Naive thymus-derived CD4-positive, alpha-beta T cell (primary cell): ENCODE measurements around the gene GPR156. TPM values are rescaled to one million over a fixed set of nuclear protein-coding genes. Genes with fewer than 3 reads are reported as not detected.
A peak's percentile ranks its signal among the peaks of the same experiment; 100 is the strongest.

Experiments used
- ATAC-seq: fragments of 150-1000 bp; cut with Tn5 transposase; 2 replicates; pipeline ENCODE4 v1.10.0; 2021; ENCODE audit warnings: mild to moderate bottlenecking, moderate library complexity
- CTCF ChIA-PET: fragments of 350-600 bp; sonication (Branson Sonifier 250); formaldehyde crosslinking; loops from one replicate; lab custom pipeline; 2021; ENCODE audit warnings: antibody characterized with exemption; lab: Charles Lee
- POLR2A ChIA-PET: fragments of 350-600 bp; sonication (Branson Sonifier 250); formaldehyde crosslinking; loops from one replicate; lab custom pipeline; 2021; ENCODE audit warnings: antibody characterized with exemption, inconsistent platforms; lab: Charles Lee
- DNase-seq, 9 donors: peaks; one replicate each; pipeline versions ENCODE4 v3.0.0 to v3.0.0-alpha.2; 2020 to 2022; ENCODE audit warnings: mixed read lengths in 1 of 9
- H3K27ac ChIP-seq: one replicate; pipeline ENCODE4 v1.7.0; 2013; ENCODE audit warnings: mild to moderate bottlenecking, low read depth, low read length, moderate library complexity
- H3K27me3 ChIP-seq, 2 donors: one replicate each; pipeline ENCODE4 v1.7.0; 2013; ENCODE audit warnings: low read length in 2 of 2, mild to moderate bottlenecking in 2 of 2, moderate library complexity in 2 of 2; ENCODE audit not compliant: control insufficient read depth in 2 of 2, insufficient read depth in 2 of 2
- H3K36me3 ChIP-seq, 3 experiments: 1 replicate in 2 of 3; 2 replicates in 1 of 3; pipeline ENCODE4 v1.7.0; 2013; ENCODE audit warnings: low read length in 3 of 3, mild to moderate bottlenecking in 3 of 3, moderate library complexity in 1 of 3; ENCODE audit not compliant: insufficient read depth in 3 of 3, control insufficient read depth in 2 of 3
- H3K4me1 ChIP-seq, 2 donors: one replicate each; pipeline ENCODE4 v1.7.0; 2013; ENCODE audit warnings: low read length in 2 of 2, mild to moderate bottlenecking in 2 of 2, moderate library complexity in 1 of 2; ENCODE audit not compliant: control insufficient read depth in 2 of 2, insufficient read depth in 2 of 2
- H3K4me3 ChIP-seq: 2 replicates; pipeline ENCODE4 v1.7.0; 2013; ENCODE audit warnings: mild to moderate bottlenecking, low read length
- H3K9me3 ChIP-seq, 3 experiments: 1 replicate in 2 of 3; 2 replicates in 1 of 3; pipeline ENCODE4 v1.7.0; 2013; ENCODE audit warnings: low read length in 3 of 3; ENCODE audit not compliant: control insufficient read depth in 2 of 3
- H3K27ac Mint-ChIP-seq, 9 donors: one replicate each; pipeline ENCODE4 v1.8.0; 2020 to 2022; ENCODE audit warnings: mixed read lengths in 9 of 9, mild to moderate bottlenecking in 8 of 9, moderate library complexity in 5 of 9, inconsistent platforms in 2 of 9
- H3K27me3 Mint-ChIP-seq, 5 donors: one replicate each; pipeline ENCODE4 v1.8.0; 2021 to 2022; ENCODE audit warnings: mixed read lengths in 5 of 5, mild to moderate bottlenecking in 1 of 5
- H3K36me3 Mint-ChIP-seq, 5 donors: one replicate each; pipeline ENCODE4 v1.8.0; 2020 to 2022; ENCODE audit warnings: mixed read lengths in 5 of 5, mild to moderate bottlenecking in 3 of 5, inconsistent platforms in 1 of 5
- H3K4me1 Mint-ChIP-seq, 7 donors: one replicate each; pipeline ENCODE4 v1.8.0; 2020 to 2022; ENCODE audit warnings: mixed read lengths in 7 of 7, mild to moderate bottlenecking in 3 of 7, inconsistent platforms in 1 of 7
- H3K4me3 Mint-ChIP-seq, 10 donors: one replicate each; pipeline ENCODE4 v1.8.0; 2020 to 2022; ENCODE audit warnings: mild to moderate bottlenecking in 10 of 10, mixed read lengths in 10 of 10, moderate library complexity in 6 of 10, inconsistent platforms in 2 of 10
- H3K9me3 Mint-ChIP-seq, 11 donors: one replicate each; pipeline ENCODE4 v1.8.0; 2020 to 2022; ENCODE audit warnings: mixed read lengths in 11 of 11, mild to moderate bottlenecking in 4 of 11, inconsistent platforms in 1 of 11, moderate library complexity in 1 of 11
- intact Hi-C, 2 donors: fragments of 100-400 bp; cut with micrococcal nuclease; formaldehyde crosslinking; loops; one replicate each; pipeline ENCODE4 v1.15.1; 2023
- polyA plus RNA-seq, 2 donors: library from polyadenylated mRNA; unstranded; fragments of 300-500 nt; fragmentation: Illumina TruSeq; gene quantifications; one replicate each; pipeline ENCODE4 v1.2.3, GENCODE V29; 2021
- total RNA-seq, 6 experiments: library from RNA in 5 of 6; stranded (reverse) in 5 of 6; gene quantifications; 1 replicate in 5 of 6; 2 replicates in 1 of 6; pipeline ENCODE4 v1.2.3 and lab custom pipeline; 2021 to 2026

GPR156 gene
- total and polyA plus RNA-seq, 7 experiments from 2014 or later = 0.27 TPM; not detected in 6

DNA sequence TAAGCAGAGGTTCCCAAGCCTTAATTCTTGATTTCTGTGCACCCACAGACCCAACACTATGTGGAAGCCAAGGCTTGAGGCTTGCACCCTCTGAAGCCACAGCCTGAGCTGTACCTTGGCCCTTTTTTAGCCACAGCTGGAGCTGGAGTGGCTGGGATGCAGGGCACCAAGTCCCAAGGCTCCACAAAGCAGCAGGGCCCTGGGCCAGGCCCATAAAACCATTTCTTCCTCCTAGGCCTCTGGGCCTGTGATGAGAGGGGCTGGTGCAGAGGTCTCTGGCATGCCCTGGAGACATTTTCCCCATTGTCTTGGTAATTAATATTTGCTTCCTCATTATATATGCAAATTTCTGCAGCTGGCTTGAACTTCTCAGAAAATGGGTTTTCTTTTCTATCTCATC lies 129.9 kb downstream of the GPR156 start:
- H3K36me3 ChIP-seq = no peaks in the 10 kb centered on the region
- peaks cover 0 to 13% (median 0%) of the 10 kb centered on the region in 3 experiments for H3K9me3 ChIP-seq
- Mint-ChIP-seq H3K36me3 (peaks cover 3 to 17% (median 9%) of the 10 kb centered on the region in 5 donors), H3K27me3 (peaks cover 0 to 17% (median 8%) of the 10 kb centered on the region in 5 donors), H3K9me3 (peaks cover 9 to 34% (median 16%) of the 10 kb centered on the region in 11 donors), H3K4me3 (no peak overlapping the region), H3K27ac (no peak overlapping the region), H3K4me1 (no peaks in the 10 kb centered on the region)
- no peaks in the 10 kb centered on the region for H3K4me1 ChIP-seq
- intact Hi-C loops = no loop called here
- CTCF ChIA-PET = no interaction called here
- DNase-seq (no peak), ATAC-seq (no peak)
- POLR2A ChIA-PET = no interaction called here
- H3K27ac ChIP-seq = no peak overlapping the region
- H3K27me3 ChIP-seq = no peaks in the 10 kb centered on the region
- H3K4me3 ChIP-seq = no peak overlapping the region

DNA sequence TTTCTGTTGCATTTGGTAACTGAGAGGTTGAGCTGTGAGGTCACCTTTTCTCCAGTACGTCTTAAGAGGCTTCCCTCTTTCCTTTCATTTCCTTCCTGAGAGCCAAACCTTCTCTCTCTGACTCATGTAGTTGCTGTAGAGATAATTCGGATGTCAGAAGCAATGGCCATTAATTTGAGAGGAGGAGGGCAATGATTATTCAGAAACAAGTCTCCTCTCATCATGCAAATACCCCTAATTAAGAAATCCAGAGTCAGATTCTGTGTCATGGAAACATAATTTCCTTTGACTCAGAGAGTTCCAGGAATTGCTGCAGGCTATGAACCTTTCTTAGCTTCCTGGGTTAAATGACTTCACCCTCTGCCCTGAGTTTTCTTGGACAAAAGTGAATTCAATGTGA lies 131.7 kb downstream of the GPR156 start:
- H3K4me3 Mint-ChIP-seq = no peak overlapping the region
- no peak for ATAC-seq

DNA sequence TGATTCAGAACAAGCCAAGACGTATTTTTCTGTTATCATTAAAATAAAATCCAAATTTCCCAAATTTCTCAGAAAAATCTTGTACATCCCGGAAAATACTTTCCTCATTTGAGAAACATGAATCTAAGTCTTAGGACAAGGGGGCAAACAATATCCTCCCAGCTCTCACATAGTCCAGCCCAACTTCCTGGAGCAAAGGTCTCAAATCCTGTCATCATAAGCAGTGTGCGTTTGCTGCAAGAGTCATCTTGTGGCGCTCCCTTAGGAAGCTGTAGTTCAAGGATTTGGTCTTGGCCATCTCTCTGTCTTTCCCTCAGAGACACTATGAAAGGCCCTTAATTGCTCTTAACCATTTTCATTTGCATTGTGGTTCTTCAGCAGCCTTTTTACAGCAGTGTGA lies 133.2 kb downstream of the GPR156 start:
- no peak overlapping the region for H3K27ac ChIP-seq
- peaks cover 0 to 13% (median 0%) of the 10 kb centered on the region in 3 experiments for H3K9me3 ChIP-seq
- peaks cover 7 to 23% (median 18%) of the 10 kb centered on the region in 7 donors for H3K4me1 Mint-ChIP-seq
- no peak overlapping the region for H3K27ac Mint-ChIP-seq
- H3K4me1 ChIP-seq = no peaks in the 10 kb centered on the region
- intact Hi-C loops = no loop called here
- peaks cover 3 to 17% (median 9%) of the 10 kb centered on the region in 5 donors for H3K36me3 Mint-ChIP-seq
- no peak for DNase-seq
- ATAC-seq = no peak
- H3K36me3 ChIP-seq = no peaks in the 10 kb centered on the region
- no peaks in the 10 kb centered on the region for H3K27me3 ChIP-seq
- peaks cover 0 to 17% (median 8%) of the 10 kb centered on the region in 5 donors for H3K27me3 Mint-ChIP-seq
- H3K9me3 Mint-ChIP-seq = peaks cover 9 to 30% (median 16%) of the 10 kb centered on the region in 11 donors
- no peak overlapping the region for H3K4me3 Mint-ChIP-seq
- ChIA-PET POLR2A (no interaction called here), CTCF (no interaction called here)
- H3K4me3 ChIP-seq = no peak overlapping the region

More for the DNA sequence above, 131.7 kb downstream of the GPR156 start:
- H3K4me3 ChIP-seq = no peak overlapping the region
- no peaks in the 10 kb centered on the region for H3K4me1 ChIP-seq
- H3K36me3 Mint-ChIP-seq = peaks cover 3 to 17% (median 9%) of the 10 kb centered on the region in 5 donors
- peaks cover 9 to 34% (median 16%) of the 10 kb centered on the region in 11 donors for H3K9me3 Mint-ChIP-seq
- no peaks in the 10 kb centered on the region for H3K36me3 ChIP-seq
- peaks cover 0 to 13% (median 0%) of the 10 kb centered on the region in 3 experiments for H3K9me3 ChIP-seq
- H3K27ac ChIP-seq = no peak overlapping the region
- peaks cover 0 to 17% (median 8%) of the 10 kb centered on the region in 5 donors for H3K27me3 Mint-ChIP-seq
- peaks cover 0 to 11% (median 7%) of the 10 kb centered on the region in 7 donors for H3K4me1 Mint-ChIP-seq
- CTCF ChIA-PET = interaction anchor here (1.1 kb wide), 1 partner anchor 261 kb away, joined by 3 read pairs; no protein-coding TSS in a partner anchor
- H3K27ac Mint-ChIP-seq = no peak overlapping the region
- POLR2A ChIA-PET = no interaction called here
- DNase-seq = no peak
- H3K27me3 ChIP-seq = no peaks in the 10 kb centered on the region
- intact Hi-C loops = no loop called here

DNA sequence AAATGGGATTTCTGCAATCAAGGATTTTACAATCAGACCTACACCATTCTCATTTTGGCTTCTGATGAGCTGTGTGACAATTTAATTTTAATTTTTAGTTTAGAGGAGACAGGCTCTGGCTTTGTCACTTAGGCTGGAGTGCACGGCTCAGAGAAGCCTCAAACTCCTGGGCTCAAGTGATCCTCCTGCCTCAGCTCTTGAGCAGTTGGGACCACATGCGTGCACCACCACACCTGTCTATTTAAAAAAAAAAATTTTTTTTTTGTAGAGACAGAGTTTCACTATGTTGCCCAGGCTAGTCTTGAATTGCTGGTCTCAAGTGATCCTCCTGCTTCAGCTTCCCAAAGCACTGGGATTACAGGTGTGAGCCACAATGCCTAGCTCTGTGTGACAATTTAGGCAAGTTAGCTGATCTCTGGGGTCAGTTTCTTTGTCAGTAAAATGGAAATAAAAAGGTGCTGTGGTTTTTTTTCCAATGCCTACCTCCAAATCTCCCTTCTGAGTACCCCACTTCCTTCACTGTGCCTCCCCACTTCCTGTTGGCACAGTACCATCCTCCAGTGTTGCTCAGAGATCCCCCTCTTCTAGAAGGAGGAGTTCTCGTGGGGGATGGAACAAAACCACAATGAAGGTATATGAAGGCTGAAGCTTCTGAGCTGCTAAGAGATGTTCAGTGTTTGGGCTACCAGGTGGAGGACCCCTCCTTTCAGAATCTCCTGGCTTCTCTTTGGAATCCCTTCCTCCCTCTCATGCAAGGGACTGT lies 136.7 kb downstream of the GPR156 start:
- CTCF ChIA-PET = interaction anchor here (0.6 to 5.0 kb wide), 10 partner anchors 44 to 438 kb away, joined by 3 to 85 read pairs (median 4); no protein-coding TSS in a partner anchor

DNA sequence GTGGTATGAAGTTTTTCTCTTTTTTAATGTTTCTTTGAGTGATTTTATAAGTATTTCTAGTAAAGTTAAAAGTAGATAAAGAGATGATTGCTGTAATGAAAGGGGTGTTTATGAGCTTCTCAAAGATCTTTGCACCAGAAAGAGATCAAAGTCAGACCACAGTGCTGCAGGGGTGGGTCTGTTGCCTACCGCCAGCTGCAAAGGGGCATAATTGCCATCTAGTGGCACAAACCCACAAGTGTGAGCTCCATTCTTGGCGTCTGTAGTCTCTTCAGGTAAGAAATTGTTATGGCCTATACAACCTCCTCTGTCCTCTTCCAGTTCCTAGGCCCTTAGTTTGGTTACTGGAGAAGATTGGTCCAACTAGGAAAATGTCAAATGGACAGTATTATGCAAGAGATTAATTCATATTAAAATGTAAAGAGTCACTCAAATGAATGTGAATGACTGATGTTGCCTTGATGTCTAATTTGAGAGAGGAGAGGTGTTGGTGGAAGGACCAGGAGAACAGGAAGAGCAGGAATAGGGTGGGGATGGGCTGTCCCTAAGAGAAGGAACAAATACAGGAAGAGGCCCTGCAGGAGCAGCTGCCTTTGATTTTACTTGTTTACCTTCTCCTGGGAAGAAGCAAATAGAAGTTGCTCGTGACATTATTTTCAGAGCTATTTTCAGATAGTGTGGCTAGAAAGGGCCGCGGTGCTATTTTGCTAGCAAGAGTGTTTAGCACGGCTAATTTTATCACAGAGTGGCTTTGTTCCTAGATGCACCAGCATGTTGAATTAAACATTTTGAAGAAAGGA lies 137.8 kb downstream of the GPR156 start:
- Histone ChIP-seq H3K9me3 (no peaks in the 10 kb centered on the region), H3K27ac (no peak overlapping the region), H3K4me1 (no peaks in the 10 kb centered on the region), H3K36me3 (no peaks in the 10 kb centered on the region), H3K4me3 (no peak overlapping the region), H3K27me3 (no peaks in the 10 kb centered on the region)
- ChIA-PET POLR2A (interaction anchor here (0.6 to 1.6 kb wide), 4 partner anchors 51 to 399 kb away, joined by 3 to 7 read pairs (median 5); partner anchors contain the start of gene GSK3B), CTCF (interaction anchor here (0.5 to 5.0 kb wide), 18 partner anchors 15 to 685 kb away, joined by 3 to 85 read pairs (median 4); no protein-coding TSS in a partner anchor)
- peaks cover 0 to 3% (median 0%) of the 10 kb centered on the region in 5 donors for H3K27me3 Mint-ChIP-seq
- no peak overlapping the region for H3K4me3 Mint-ChIP-seq
- H3K27ac Mint-ChIP-seq = peak overlapping the region in 6 of 9 donors; percentile 1 to 61 (median 38)
- H3K4me1 Mint-ChIP-seq = peaks cover 9 to 33% (median 22%) of the 10 kb centered on the region in 7 donors
- ATAC-seq (peak; percentile 91), DNase-seq (peak in 7 of 9 donors; percentile 48 to 78 (median 65))
- no peaks in the 10 kb centered on the region for H3K9me3 Mint-ChIP-seq
- no peaks in the 10 kb centered on the region for H3K36me3 Mint-ChIP-seq
- intact Hi-C loops = loop anchor here (1.0 to 10.0 kb wide), 7 partner anchors 53 to 612 kb away; partner anchors contain the start of gene GSK3B (in 1 of the 2)

More for the DNA sequence above, 136.7 kb downstream of the GPR156 start:
- H3K36me3 Mint-ChIP-seq = peaks cover 0 to 2% (median 0%) of the 10 kb centered on the region in 5 donors
- POLR2A ChIA-PET = interaction anchor here (0.6 to 1.6 kb wide), 3 partner anchors 34 to 450 kb away, joined by 3 to 7 read pairs (median 3); no protein-coding TSS in a partner anchor
- no peak overlapping the region for H3K4me3 Mint-ChIP-seq
- H3K36me3 ChIP-seq = no peaks in the 10 kb centered on the region
- H3K27me3 ChIP-seq = no peaks in the 10 kb centered on the region
- no peaks in the 10 kb centered on the region for H3K9me3 ChIP-seq
- intact Hi-C loops = loop anchor here in 1 of 2 donors (5.0 to 10.0 kb wide), 2 partner anchors 269 to 614 kb away; no protein-coding TSS in a partner anchor
- H3K9me3 Mint-ChIP-seq = peaks cover 0 to under 1% (median 0%) of the 10 kb centered on the region in 11 donors
- no peak overlapping the region for H3K4me3 ChIP-seq
- no peaks in the 10 kb centered on the region for H3K4me1 ChIP-seq
- peak overlapping the region in 1 of 9 donors; percentile 53 for H3K27ac Mint-ChIP-seq
- H3K4me1 Mint-ChIP-seq = peaks cover 9 to 33% (median 22%) of the 10 kb centered on the region in 7 donors
- DNase-seq (no peak), ATAC-seq (no peak)
- no peak overlapping the region for H3K27ac ChIP-seq
- H3K27me3 Mint-ChIP-seq = peaks cover 0 to 8% (median 0%) of the 10 kb centered on the region in 5 donors
